Adrenal gland (tissue), 5 donors: ENCODE results near the gene FBLN2.

Experiments used
- POLR2A ChIP-seq, 2 donors: fragments of 450-650 bp; IDR thresholded peaks; one replicate each; pipeline ENCODE4 v1.6.1; 2017; ENCODE audit warnings: antibody characterized with exemption in 2 of 2, mild to moderate bottlenecking in 2 of 2, moderate library complexity in 1 of 2
- TF ChIP-seq, protein P1 (sequence below), 6 experiments: fragments of 450-650 bp in 4 of 6; fragments of 200-600 bp in 2 of 6; sonication (generic) in 1 of 6; IDR thresholded peaks; 1 replicate in 5 of 6; 2 replicates in 1 of 6; pipeline versions ENCODE4 v1.5.1 to v1.8.0; 2016 to 2021; ENCODE audit warnings: antibody characterized with exemption in 6 of 6, mild to moderate bottlenecking in 2 of 6, moderate library complexity in 1 of 6
- donor health status: DM: no; HTN: no; CAD: no.

DNA sequence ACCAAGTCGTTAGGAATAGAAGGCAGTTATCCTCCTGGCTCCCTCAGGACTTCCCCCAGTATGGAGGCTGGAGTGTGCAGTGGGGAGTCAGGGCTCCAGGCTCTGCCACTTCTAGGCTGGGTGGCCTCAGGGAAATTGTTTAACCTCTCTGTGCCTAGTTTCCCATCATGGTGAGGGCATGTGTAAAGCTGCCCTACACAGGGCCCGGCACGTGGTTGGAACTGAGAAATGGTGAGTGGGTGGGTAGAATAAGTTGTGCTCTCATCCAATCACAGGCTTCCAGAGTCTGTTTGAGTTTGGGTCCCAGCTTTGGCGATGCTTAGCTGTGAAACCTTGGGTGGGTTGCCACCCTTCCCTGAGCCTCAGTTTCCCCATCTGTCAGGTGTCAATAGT is 117.3 kb downstream of the FBLN2 start:
- TF ChIP-seq, protein P1, sequence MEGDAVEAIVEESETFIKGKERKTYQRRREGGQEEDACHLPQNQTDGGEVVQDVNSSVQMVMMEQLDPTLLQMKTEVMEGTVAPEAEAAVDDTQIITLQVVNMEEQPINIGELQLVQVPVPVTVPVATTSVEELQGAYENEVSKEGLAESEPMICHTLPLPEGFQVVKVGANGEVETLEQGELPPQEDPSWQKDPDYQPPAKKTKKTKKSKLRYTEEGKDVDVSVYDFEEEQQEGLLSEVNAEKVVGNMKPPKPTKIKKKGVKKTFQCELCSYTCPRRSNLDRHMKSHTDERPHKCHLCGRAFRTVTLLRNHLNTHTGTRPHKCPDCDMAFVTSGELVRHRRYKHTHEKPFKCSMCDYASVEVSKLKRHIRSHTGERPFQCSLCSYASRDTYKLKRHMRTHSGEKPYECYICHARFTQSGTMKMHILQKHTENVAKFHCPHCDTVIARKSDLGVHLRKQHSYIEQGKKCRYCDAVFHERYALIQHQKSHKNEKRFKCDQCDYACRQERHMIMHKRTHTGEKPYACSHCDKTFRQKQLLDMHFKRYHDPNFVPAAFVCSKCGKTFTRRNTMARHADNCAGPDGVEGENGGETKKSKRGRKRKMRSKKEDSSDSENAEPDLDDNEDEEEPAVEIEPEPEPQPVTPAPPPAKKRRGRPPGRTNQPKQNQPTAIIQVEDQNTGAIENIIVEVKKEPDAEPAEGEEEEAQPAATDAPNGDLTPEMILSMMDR (IDR thresholded peaks at IDR 0.05), result no peak
- no peak for TF ChIP-seq POLR2A (IDR thresholded peaks at IDR 0.05)
